PC-3 (cell line): Measurements from ENCODE around the gene RNASET2.

Experiments
- EZH2 ChIP-seq: fragments of 300-600 bp; sonication (generic); IDR thresholded peaks from one replicate; pipeline ENCODE4 v1.6.1; 2017; ENCODE audit warnings: antibody characterized with exemption, mild to moderate bottlenecking, low read length; ENCODE audit not compliant: unreplicated experiment
- EZH2phosphoT487 ChIP-seq: fragments of 300-600 bp; sonication (generic); IDR thresholded peaks from 2 replicates; pipeline ENCODE4 v1.6.1; 2018; ENCODE audit warnings: mild to moderate bottlenecking, antibody characterized with exemption, low read length, borderline replicate concordance
- TF ChIP-seq, protein P1 (sequence below): fragments of 300-600 bp; sonication (generic); conservative IDR thresholded peaks from 2 replicates; pipeline ENCODE4 v1.5.1; 2017; ENCODE audit warnings: antibody characterized with exemption, low read depth, mild to moderate bottlenecking, low read length

DNA sequence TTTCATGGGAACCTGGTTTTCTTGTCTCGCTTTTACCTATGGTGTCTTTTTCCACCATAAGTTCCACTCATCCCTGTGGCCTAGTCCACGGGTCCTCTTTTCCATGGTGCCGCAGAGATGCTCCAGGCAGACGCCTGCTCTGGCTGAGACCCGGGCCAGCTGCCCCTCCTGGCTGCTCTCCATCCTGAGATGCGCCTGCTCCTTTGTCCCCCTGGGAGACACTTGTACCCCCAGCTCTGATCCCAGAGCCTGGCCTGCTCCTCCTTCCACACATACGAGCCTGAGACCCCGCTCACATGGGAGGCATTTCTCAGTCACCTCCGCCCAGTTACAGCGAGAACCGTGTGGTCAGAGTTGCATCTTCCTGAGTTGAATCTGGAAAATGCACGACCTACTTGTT is 29.6 kb downstream of the RNASET2 start:
- TF ChIP-seq, protein P1, sequence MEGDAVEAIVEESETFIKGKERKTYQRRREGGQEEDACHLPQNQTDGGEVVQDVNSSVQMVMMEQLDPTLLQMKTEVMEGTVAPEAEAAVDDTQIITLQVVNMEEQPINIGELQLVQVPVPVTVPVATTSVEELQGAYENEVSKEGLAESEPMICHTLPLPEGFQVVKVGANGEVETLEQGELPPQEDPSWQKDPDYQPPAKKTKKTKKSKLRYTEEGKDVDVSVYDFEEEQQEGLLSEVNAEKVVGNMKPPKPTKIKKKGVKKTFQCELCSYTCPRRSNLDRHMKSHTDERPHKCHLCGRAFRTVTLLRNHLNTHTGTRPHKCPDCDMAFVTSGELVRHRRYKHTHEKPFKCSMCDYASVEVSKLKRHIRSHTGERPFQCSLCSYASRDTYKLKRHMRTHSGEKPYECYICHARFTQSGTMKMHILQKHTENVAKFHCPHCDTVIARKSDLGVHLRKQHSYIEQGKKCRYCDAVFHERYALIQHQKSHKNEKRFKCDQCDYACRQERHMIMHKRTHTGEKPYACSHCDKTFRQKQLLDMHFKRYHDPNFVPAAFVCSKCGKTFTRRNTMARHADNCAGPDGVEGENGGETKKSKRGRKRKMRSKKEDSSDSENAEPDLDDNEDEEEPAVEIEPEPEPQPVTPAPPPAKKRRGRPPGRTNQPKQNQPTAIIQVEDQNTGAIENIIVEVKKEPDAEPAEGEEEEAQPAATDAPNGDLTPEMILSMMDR: no peak
- TF ChIP-seq EZH2 (no peak), EZH2phosphoT487 (no peak)
